ENCODE data around the gene LMBRD1.

GRCh38 chr6:69673298-69673697 is 123.5 kb downstream of the LMBRD1 start:
- TF ChIP-seq GATA3 (IDR thresholded peaks at IDR 0.05; ENCODE audit: low read depth, low read length): no peak
- no peak for TF ChIP-seq GATA2 (IDR thresholded peaks at IDR 0.05; ENCODE audit: low read depth, low read length)

Measured in SH-SY5Y (cell line).